ENCODE data around the gene PABPC3. TPM values are rescaled to one million over a fixed set of nuclear protein-coding genes. Genes with fewer than 3 reads are reported as not detected.

Gene PABPC3
- polyA plus RNA-seq, 3 donors, result 1.1 to 1.4 (median 1.4) TPM

- no peak for DNase-seq (ENCODE audit: low read depth in 3 of 3, low spot score in 2 of 3)
These were observed 15.1 kb downstream of the PABPC3 start for GRCh38 chr13:25110956-25111584.

- no peak for DNase-seq (ENCODE audit: low read depth in 3 of 3, low spot score in 2 of 3)
These were observed 15.6 kb downstream of the PABPC3 start for GRCh38 chr13:25111585-25111956.

GRCh38 chr13:25112695-25113255, 16.8 kb downstream of the PABPC3 start:
- no peak for DNase-seq (ENCODE audit: low read depth in 3 of 3, low spot score in 2 of 3)

- DNase-seq (ENCODE audit: low read depth in 3 of 3, low spot score in 2 of 3), result peak; percentile 58 to 71 (median 70)
These were observed 18.3 kb downstream of the PABPC3 start for GRCh38 chr13:25114220-25114619.

- no peak for DNase-seq (ENCODE audit: low read depth in 3 of 3, low spot score in 2 of 3)
These were observed 20.1 kb downstream of the PABPC3 start for GRCh38 chr13:25116044-25116443.

GRCh38 chr13:25117312-25117711, 21.4 kb downstream of the PABPC3 start:
- DNase-seq (ENCODE audit: low read depth in 3 of 3, low spot score in 2 of 3), result no peak

GRCh38 chr13:25118378-25118905, 22.5 kb downstream of the PABPC3 start:
- no peak for DNase-seq (ENCODE audit: low read depth in 3 of 3, low spot score in 2 of 3)

- no peak for DNase-seq (ENCODE audit: low read depth in 3 of 3, low spot score in 2 of 3)
These were observed 35.0 kb downstream of the PABPC3 start for GRCh38 chr13:25130944-25131343.

- no peak for DNase-seq (ENCODE audit: low read depth in 3 of 3, low spot score in 2 of 3)
These were observed 36.0 kb downstream of the PABPC3 start for GRCh38 chr13:25131881-25132420.

GRCh38 chr13:25132751-25133390, 36.9 kb downstream of the PABPC3 start:
- no peak for DNase-seq (ENCODE audit: low read depth in 3 of 3, low spot score in 2 of 3)

- DNase-seq (ENCODE audit: low read depth in 3 of 3, low spot score in 2 of 3), result no peak
These were observed 40.0 kb downstream of the PABPC3 start for GRCh38 chr13:25135896-25136295.

- no peak for DNase-seq (ENCODE audit: low read depth in 3 of 3, low spot score in 2 of 3)
These were observed 41.2 kb downstream of the PABPC3 start for GRCh38 chr13:25136880-25137787.

- no peak for DNase-seq (ENCODE audit: low read depth in 3 of 3, low spot score in 2 of 3)
These were observed 41.8 kb downstream of the PABPC3 start for GRCh38 chr13:25137788-25138115.

- no peak for DNase-seq (ENCODE audit: low read depth in 3 of 3, low spot score in 2 of 3)
These were observed 45.1 kb downstream of the PABPC3 start for GRCh38 chr13:25141042-25141441.

GRCh38 chr13:25143706-25144105, 47.8 kb downstream of the PABPC3 start:
- DNase-seq (ENCODE audit: low read depth in 3 of 3, low spot score in 2 of 3), result no peak

- DNase-seq (ENCODE audit: low read depth in 3 of 3, low spot score in 2 of 3), result no peak
These were observed 51.9 kb downstream of the PABPC3 start for GRCh38 chr13:25147638-25148401.

- DNase-seq (ENCODE audit: low read depth in 3 of 3, low spot score in 2 of 3), result no peak
These were observed 52.5 kb downstream of the PABPC3 start for GRCh38 chr13:25148402-25148771.
